Ishikawa (cell line): ENCODE measurements around the gene MKLN1.

ENCODE experiments used
- CEBPB ChIP-seq: IDR thresholded peaks from 2 replicates; pipeline ENCODE4 v1.6.1; 2012
- CREB1 ChIP-seq: IDR thresholded peaks from 2 replicates; pipeline ENCODE4 v1.6.1; 2012; ENCODE audit warnings: low read depth
- EGR1 ChIP-seq: IDR thresholded peaks from 2 replicates; pipeline ENCODE4 v1.6.1; 2012
- EP300 ChIP-seq: IDR thresholded peaks from 2 replicates; pipeline ENCODE4 v1.6.1; 2012; ENCODE audit warnings: borderline replicate concordance
- FOXM1 ChIP-seq: IDR thresholded peaks from 2 replicates; pipeline ENCODE4 v1.6.1; 2012; ENCODE audit warnings: low read depth, borderline replicate concordance
- MAX ChIP-seq: IDR thresholded peaks from 2 replicates; pipeline ENCODE4 v1.6.1; 2012
- NFIC ChIP-seq: IDR thresholded peaks from 2 replicates; pipeline ENCODE4 v1.6.1; 2012
- RAD21 ChIP-seq: IDR thresholded peaks from 2 replicates; pipeline ENCODE4 v1.6.1; 2012; ENCODE audit warnings: low read depth
- REST ChIP-seq: IDR thresholded peaks from 2 replicates; pipeline ENCODE4 v1.6.1; 2012; ENCODE audit warnings: low read depth, mild to moderate bottlenecking
- TAF1 ChIP-seq: IDR thresholded peaks from 2 replicates; pipeline ENCODE4 v1.6.1; 2012; ENCODE audit warnings: low read depth, mild to moderate bottlenecking
- TCF12 ChIP-seq: IDR thresholded peaks from 2 replicates; pipeline ENCODE4 v1.6.1; 2012; ENCODE audit warnings: low read depth
- TEAD4 ChIP-seq: IDR thresholded peaks from 2 replicates; pipeline ENCODE4 v1.6.1; 2012
- USF1 ChIP-seq: IDR thresholded peaks from 2 replicates; pipeline ENCODE4 v1.6.1; 2012
- YY1 ChIP-seq: IDR thresholded peaks from 2 replicates; pipeline ENCODE4 v1.6.1; 2012; ENCODE audit warnings: low read depth
- ZBTB7A ChIP-seq: IDR thresholded peaks from 2 replicates; pipeline ENCODE4 v1.6.1; 2012; ENCODE audit warnings: low read depth

Gene MKLN1

GRCh38 chr7:131500357-131500756 lies 172.7 kb downstream of the MKLN1 start:
- TF ChIP-seq TAF1 (no peak), USF1 (no peak), TEAD4 (no peak), NFIC (no peak), MAX (no peak), TCF12 (no peak), EP300 (no peak), RAD21 (no peak), CEBPB (no peak), FOXM1 (no peak), EGR1 (no peak), REST (no peak), CREB1 (no peak), ZBTB7A (no peak), YY1 (no peak)

- TF ChIP-seq FOXM1 (no peak), CREB1 (no peak), REST (no peak), MAX (no peak)
Measured at GRCh38 chr7:131501422-131501821, 173.7 kb downstream of the MKLN1 start.

DNA sequence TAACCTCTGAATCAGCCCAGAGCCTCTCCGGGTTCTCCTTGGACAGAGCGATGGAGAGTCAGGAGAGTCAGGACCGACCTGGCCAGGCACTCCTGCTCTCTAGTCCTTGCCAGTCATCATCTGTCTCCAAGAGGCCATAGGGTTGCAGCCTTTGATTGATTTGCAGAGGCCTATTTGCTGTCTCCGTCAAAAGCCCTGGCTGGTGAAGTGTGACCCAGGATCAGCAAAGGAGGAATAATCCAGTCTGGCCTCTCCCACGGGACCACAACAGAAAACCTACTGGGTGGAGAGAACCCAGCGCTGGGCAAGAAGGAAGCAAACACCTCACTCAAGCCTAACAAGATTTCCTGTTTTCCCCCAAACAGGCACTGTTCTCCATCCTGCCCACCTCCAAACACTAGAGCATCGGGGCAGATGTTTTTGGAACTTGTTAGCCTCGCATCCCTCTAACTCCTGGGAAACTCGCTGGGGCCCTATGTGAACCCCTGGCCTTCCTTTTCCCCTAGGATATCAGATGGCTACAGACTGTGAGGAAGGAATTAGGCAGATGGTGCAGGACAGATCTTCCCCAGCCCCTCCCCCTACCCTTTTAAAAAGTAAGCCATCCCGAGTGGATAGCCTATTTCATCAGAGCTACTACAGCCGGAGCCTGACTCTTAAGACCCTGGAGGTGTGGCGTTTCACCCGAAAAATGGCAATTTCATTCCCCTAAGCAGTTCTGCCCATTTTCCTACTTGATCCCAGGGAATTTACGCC lies 174.4 kb downstream of the MKLN1 start:
- TF ChIP-seq TCF12: no peak
- TF ChIP-seq USF1: no peak
- TF ChIP-seq CEBPB: no peak
- no peak for TF ChIP-seq TEAD4
- no peak for TF ChIP-seq FOXM1
- TF ChIP-seq CREB1: no peak
- no peak for TF ChIP-seq YY1
- no peak for TF ChIP-seq ZBTB7A
- no peak for TF ChIP-seq REST
- TF ChIP-seq NFIC: no peak
- TF ChIP-seq MAX: no peak
- no peak for TF ChIP-seq EP300
- no peak for TF ChIP-seq RAD21
- TF ChIP-seq TAF1: no peak
- TF ChIP-seq EGR1: no peak

DNA sequence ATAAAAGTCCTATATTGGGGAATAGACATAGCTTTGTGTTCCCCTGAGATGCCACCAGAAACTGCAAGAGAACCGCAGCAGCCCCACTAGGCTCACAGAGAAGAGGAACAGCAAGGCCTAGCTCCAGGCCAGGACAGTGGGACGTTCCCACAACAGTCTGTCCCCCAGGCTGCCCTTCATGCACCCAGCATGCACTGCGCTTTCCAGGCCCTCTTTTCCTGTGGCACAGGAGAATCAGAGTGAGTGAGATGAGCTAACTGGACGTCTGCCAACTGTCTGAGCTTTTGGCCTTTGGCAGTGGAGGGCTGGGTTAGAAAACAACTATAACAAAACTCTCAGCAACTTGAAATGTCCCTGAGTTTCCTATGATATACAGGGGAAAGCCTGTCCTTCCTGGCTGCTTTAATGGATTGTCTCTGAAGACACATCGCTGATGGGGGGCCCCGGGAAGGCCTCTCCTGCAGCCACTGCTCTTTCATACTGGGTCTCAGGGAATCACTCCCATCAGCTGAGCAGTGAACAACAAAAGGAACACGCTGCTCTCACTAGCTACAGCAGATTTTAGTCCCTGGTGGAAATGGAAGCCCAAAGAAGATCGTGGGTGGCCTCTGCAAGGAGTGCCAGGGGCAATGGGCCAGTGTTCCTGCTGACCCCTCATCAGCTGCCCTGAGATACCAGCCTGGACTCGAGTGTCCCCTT lies 175.3 kb downstream of the MKLN1 start:
- 0 out of 2 replicates have a peak, but pooled peaks have one; percentile 26 for TF ChIP-seq NFIC
- TF ChIP-seq TEAD4: no peak
- TF ChIP-seq CREB1: no peak
- no peak for TF ChIP-seq FOXM1
- TF ChIP-seq TCF12: no peak
